ENCODE results near the gene CUL3. TPM values are rescaled to one million over a fixed set of nuclear protein-coding genes. Genes with fewer than 3 reads are reported as not detected.

Gene CUL3
- polyA plus RNA-seq, result 100 to 1,000 TPM in 1 of 2 donors, 10 to 100 TPM in 1; 74.8 to 159 TPM

DNA sequence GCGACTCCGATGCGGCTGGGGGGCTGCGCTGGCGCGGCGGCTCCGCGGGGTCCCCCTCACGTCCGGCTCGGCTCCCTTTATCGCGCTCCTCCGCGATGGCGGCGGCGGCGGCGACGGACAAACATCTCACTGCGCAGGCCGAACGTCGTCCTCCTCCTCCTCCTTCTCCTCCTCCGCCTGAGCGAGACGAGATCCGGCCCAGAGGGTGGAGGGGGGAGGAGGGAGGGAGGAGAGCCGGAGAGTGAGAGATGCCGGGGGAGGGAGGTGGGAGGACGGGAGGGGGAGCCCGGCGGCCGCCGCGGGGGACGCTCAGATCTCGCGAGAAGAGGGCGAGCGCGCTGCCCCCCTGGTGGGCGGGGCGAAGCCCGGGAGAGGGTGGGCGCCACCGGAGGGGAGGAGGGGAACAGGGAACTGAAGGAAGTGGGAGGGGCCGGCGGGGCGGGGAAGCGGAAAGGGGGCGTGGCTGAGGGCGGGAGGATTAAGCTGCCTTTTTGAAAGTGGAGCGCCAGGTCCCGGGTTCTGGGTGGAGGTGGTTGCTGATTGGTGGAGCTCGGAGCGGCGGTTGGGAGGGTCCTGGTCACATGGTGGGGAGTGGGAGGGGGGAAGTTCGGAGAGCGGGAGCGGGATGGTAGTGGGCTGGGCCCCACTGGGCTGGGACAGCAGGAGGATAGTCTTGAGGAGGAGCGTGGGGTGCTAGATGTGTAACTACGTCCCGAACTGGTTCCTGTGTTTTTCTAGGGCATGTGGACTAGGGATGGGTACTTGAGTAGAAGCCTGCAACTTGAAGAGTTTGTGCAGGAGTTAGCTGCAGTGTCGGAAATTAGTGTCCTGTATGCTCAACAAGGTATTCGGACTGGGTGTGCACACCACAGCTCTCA is at the start of gene CUL3:
Gene CUL3, minus strand, starts transcription at position 153 of the 878 bp plus-strand sequence. CDS start 354 bp downstream, outside the sequence.
- Histone ChIP-seq H3K4me3 (ENCODE audit: low read depth in 1 of 2, low read length in 2 of 2) (peak within 1 kb of the TSS; percentile 69 to 99), H3K27ac (ENCODE audit: low read depth in 2 of 2, low read length in 1 of 2) (peak within 1 kb of the TSS; percentile 99 to 100), H3K36me3 (ENCODE audit: control insufficient read depth in 2 of 2, insufficient read depth in 2 of 2, low read length in 1 of 2) (peaks cover 0 to 3% of the 10 kb centered on the region in 2 donors), H3K27me3 (ENCODE audit: control insufficient read depth in 1 of 2, insufficient read depth in 2 of 2, low read length in 2 of 2) (no peaks in the 10 kb centered on the region), H3K4me1 (ENCODE audit: control insufficient read depth in 2 of 2, insufficient read depth in 2 of 2, low read length in 1 of 2) (no peaks in the 10 kb centered on the region), H3K9me3 (ENCODE audit: control insufficient read depth in 2 of 2, insufficient read depth in 1 of 2, low read depth in 1 of 2, low read length in 1 of 2) (no peaks in the 10 kb centered on the region)
- 1% methylated on average over 61 to 68 of the region's 68 CpGs for WGBS, 2 donors

DNA sequence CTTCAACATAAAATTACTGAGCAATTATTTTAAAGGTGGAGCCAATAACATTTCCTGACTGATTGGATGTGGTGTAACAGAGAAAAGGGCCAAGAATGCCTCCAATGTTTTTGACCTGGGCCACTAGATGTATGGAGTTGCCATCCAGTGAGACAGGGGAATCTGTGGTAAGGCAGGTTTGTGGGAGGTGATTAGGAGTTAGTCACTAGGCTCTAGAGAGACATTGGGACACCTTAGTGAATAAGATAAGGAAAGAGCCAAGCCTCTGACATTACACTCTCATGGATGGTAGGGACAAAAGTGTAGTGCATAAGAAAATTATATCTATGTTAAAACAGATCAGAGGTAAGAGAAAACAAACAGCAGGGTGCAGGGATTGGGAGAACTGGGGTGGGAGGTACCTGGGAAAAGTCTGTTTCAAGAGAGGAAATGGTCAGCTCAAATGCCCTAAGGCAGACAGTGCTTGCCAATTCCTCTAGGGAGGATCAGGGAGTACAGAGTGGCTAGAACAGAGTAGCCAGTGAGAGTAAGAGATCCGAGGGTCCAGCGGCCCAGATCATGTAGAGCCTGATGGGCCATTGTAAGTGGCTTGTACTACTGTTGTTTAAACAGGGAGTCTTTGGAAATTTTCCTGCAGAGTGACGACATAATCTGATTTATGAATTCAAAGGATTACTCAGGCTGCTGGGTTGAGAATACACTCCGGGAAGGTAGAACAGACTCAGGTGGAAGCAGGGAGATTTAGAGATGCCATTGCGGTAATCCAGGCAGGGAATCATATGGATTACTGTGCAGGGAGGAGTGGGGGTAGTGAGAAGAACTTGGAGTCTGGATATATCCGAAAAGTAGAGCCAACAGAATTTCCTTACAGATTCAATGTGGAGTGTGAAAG is 45.7 kb upstream of the CUL3 start:
- Histone ChIP-seq H3K4me1 (ENCODE audit: control insufficient read depth in 2 of 2, insufficient read depth in 2 of 2, low read length in 1 of 2) (no peaks in the 10 kb centered on the region), H3K9me3 (ENCODE audit: control insufficient read depth in 2 of 2, insufficient read depth in 1 of 2, low read depth in 1 of 2, low read length in 1 of 2) (no peaks in the 10 kb centered on the region), H3K27me3 (ENCODE audit: control insufficient read depth in 1 of 2, insufficient read depth in 2 of 2, low read length in 2 of 2) (no peaks in the 10 kb centered on the region), H3K4me3 (ENCODE audit: low read depth in 1 of 2, low read length in 2 of 2) (no peak overlapping the region), H3K36me3 (ENCODE audit: control insufficient read depth in 2 of 2, insufficient read depth in 2 of 2, low read length in 1 of 2) (no peaks in the 10 kb centered on the region), H3K27ac (ENCODE audit: low read depth in 2 of 2, low read length in 1 of 2) (no peak overlapping the region)
- 67 to 74% methylated on average over 6 of the region's 6 CpGs for WGBS, 2 donors

- 93 to 94% methylated on average over 3 of the region's 3 CpGs for WGBS, 2 donors
- Histone ChIP-seq H3K4me3 (ENCODE audit: low read depth in 1 of 2, low read length in 2 of 2) (no peak overlapping the region), H3K27me3 (ENCODE audit: control insufficient read depth in 1 of 2, insufficient read depth in 2 of 2, low read length in 2 of 2) (no peaks in the 10 kb centered on the region), H3K27ac (ENCODE audit: low read depth in 2 of 2, low read length in 1 of 2) (no peak overlapping the region), H3K4me1 (ENCODE audit: control insufficient read depth in 2 of 2, insufficient read depth in 2 of 2, low read length in 1 of 2) (no peaks in the 10 kb centered on the region), H3K9me3 (ENCODE audit: control insufficient read depth in 2 of 2, insufficient read depth in 1 of 2, low read depth in 1 of 2, low read length in 1 of 2) (no peaks in the 10 kb centered on the region), H3K36me3 (ENCODE audit: control insufficient read depth in 2 of 2, insufficient read depth in 2 of 2, low read length in 1 of 2) (no peaks in the 10 kb centered on the region)
These were observed 43.3 kb upstream of the CUL3 start for GRCh38 chr2:224628416-224628815.

GRCh38 chr2:224626735-224627134 is 41.6 kb upstream of the CUL3 start:
- WGBS, 2 donors, result 76 to 78% methylated on average over 4 of the region's 4 CpGs

DNA sequence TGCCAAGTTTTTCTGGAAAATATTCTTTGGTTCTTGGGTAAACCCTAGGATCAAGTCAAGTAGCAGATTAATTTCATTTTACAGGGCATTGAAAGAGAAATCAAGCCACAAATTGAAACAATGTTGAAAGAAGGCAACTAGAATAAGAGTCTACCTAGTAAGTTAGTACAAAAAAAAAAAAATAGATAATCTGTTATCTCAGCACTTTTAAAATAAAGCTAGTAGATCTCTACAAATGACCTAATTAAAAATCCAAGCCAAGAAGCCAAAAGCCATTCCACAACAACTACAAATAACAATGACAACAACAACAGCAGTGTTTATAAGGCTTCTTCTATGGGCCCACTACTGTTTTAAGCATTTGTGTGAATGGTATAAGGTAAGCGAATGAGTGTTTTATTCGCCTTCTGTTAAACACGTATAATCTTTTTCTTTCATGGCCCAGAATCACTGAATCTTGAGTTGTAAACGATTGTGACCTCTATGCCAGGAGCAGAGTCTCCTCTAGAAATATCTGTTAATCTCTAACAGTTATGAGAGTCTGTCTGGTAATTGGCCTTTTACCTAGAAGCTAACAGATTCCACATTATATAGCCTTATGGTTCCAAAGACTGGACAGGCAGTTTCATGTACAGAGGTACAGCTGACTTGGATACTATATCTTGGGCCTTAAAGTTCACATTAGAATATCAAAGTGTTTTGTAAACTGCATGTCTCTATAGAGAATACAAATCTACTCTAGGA is 28.6 kb upstream of the CUL3 start:
- Histone ChIP-seq H3K9me3 (ENCODE audit: control insufficient read depth in 2 of 2, insufficient read depth in 1 of 2, low read depth in 1 of 2, low read length in 1 of 2) (no peaks in the 10 kb centered on the region), H3K27me3 (ENCODE audit: control insufficient read depth in 1 of 2, insufficient read depth in 2 of 2, low read length in 2 of 2) (no peaks in the 10 kb centered on the region), H3K36me3 (ENCODE audit: control insufficient read depth in 2 of 2, insufficient read depth in 2 of 2, low read length in 1 of 2) (no peaks in the 10 kb centered on the region), H3K4me1 (ENCODE audit: control insufficient read depth in 2 of 2, insufficient read depth in 2 of 2, low read length in 1 of 2) (no peaks in the 10 kb centered on the region), H3K4me3 (ENCODE audit: low read depth in 1 of 2, low read length in 2 of 2) (no peak overlapping the region), H3K27ac (ENCODE audit: low read depth in 2 of 2, low read length in 1 of 2) (no peak overlapping the region)
- 78 to 90% methylated on average over 4 of the region's 4 CpGs for WGBS, 2 donors

More at GRCh38 chr2:224626735-224627134, 41.6 kb upstream of the CUL3 start:
- Histone ChIP-seq H3K27me3 (ENCODE audit: control insufficient read depth in 1 of 2, insufficient read depth in 2 of 2, low read length in 2 of 2) (no peaks in the 10 kb centered on the region), H3K27ac (ENCODE audit: low read depth in 2 of 2, low read length in 1 of 2) (no peak overlapping the region), H3K9me3 (ENCODE audit: control insufficient read depth in 2 of 2, insufficient read depth in 1 of 2, low read depth in 1 of 2, low read length in 1 of 2) (no peaks in the 10 kb centered on the region), H3K36me3 (ENCODE audit: control insufficient read depth in 2 of 2, insufficient read depth in 2 of 2, low read length in 1 of 2) (no peaks in the 10 kb centered on the region), H3K4me1 (ENCODE audit: control insufficient read depth in 2 of 2, insufficient read depth in 2 of 2, low read length in 1 of 2) (no peaks in the 10 kb centered on the region), H3K4me3 (ENCODE audit: low read depth in 1 of 2, low read length in 2 of 2) (no peak overlapping the region)

DNA sequence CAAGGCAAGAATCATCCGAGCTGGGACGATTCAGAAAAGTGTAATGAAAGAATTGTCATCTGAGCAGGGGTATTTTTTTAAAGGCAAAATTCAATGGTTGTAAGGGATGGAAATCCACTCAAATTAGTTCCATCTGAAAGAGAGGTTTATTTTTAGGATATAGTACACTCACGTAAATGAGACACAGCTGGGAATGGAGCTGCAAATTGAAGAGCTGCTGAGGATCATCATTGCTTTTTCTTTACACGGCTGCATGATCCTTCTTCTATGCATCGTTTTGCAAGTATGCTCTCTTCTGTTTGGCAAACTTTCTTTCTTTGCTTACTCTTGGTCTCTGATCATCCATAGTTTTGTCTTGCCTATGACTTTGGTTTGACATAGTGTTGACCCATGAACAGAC is 27.4 kb upstream of the CUL3 start:
- H3K27me3 ChIP-seq (ENCODE audit: control insufficient read depth in 1 of 2, insufficient read depth in 2 of 2, low read length in 2 of 2), result no peaks in the 10 kb centered on the region
- H3K9me3 ChIP-seq (ENCODE audit: control insufficient read depth in 2 of 2, insufficient read depth in 1 of 2, low read depth in 1 of 2, low read length in 1 of 2), result no peaks in the 10 kb centered on the region
- H3K36me3 ChIP-seq (ENCODE audit: control insufficient read depth in 2 of 2, insufficient read depth in 2 of 2, low read length in 1 of 2), result no peaks in the 10 kb centered on the region
- WGBS, 2 donors, result 81 to 86% methylated on average over 5 of the region's 5 CpGs
- no peak overlapping the region for H3K4me3 ChIP-seq (ENCODE audit: low read depth in 1 of 2, low read length in 2 of 2)
- H3K27ac ChIP-seq (ENCODE audit: low read depth in 2 of 2, low read length in 1 of 2), result no peak overlapping the region
- H3K4me1 ChIP-seq (ENCODE audit: control insufficient read depth in 2 of 2, insufficient read depth in 2 of 2, low read length in 1 of 2), result no peaks in the 10 kb centered on the region

DNA sequence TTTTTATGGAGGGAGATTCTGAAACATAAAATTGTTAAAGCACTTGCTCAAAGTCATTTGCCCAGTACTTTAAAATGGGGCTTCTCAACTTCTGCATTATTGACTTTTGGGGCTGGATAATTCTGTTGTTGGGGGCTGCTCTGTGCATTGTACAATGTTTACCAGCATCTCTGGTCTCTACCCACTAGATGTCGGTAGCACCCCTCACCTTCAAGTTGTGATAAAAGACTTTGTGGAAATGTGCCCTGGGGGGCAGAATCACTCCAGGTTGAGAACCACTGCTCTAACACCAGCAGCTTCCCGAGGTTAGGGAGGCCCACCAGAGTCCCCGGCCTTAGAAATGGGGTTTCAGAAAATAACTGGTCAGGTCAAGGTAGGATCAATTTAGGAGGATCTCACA is 26.8 kb upstream of the CUL3 start:
- Histone ChIP-seq H3K27ac (ENCODE audit: low read depth in 2 of 2, low read length in 1 of 2) (no peak overlapping the region), H3K9me3 (ENCODE audit: control insufficient read depth in 2 of 2, insufficient read depth in 1 of 2, low read depth in 1 of 2, low read length in 1 of 2) (no peaks in the 10 kb centered on the region), H3K4me1 (ENCODE audit: control insufficient read depth in 2 of 2, insufficient read depth in 2 of 2, low read length in 1 of 2) (no peaks in the 10 kb centered on the region), H3K36me3 (ENCODE audit: control insufficient read depth in 2 of 2, insufficient read depth in 2 of 2, low read length in 1 of 2) (no peaks in the 10 kb centered on the region), H3K27me3 (ENCODE audit: control insufficient read depth in 1 of 2, insufficient read depth in 2 of 2, low read length in 2 of 2) (no peaks in the 10 kb centered on the region), H3K4me3 (ENCODE audit: low read depth in 1 of 2, low read length in 2 of 2) (no peak overlapping the region)
- 79 to 80% methylated on average over 3 of the region's 3 CpGs for WGBS, 2 donors

- Histone ChIP-seq H3K4me3 (ENCODE audit: low read depth in 1 of 2, low read length in 2 of 2) (no peak overlapping the region), H3K27me3 (ENCODE audit: control insufficient read depth in 1 of 2, insufficient read depth in 2 of 2, low read length in 2 of 2) (no peaks in the 10 kb centered on the region), H3K4me1 (ENCODE audit: control insufficient read depth in 2 of 2, insufficient read depth in 2 of 2, low read length in 1 of 2) (no peaks in the 10 kb centered on the region), H3K27ac (ENCODE audit: low read depth in 2 of 2, low read length in 1 of 2) (no peak overlapping the region), H3K36me3 (ENCODE audit: control insufficient read depth in 2 of 2, insufficient read depth in 2 of 2, low read length in 1 of 2) (no peaks in the 10 kb centered on the region), H3K9me3 (ENCODE audit: control insufficient read depth in 2 of 2, insufficient read depth in 1 of 2, low read depth in 1 of 2, low read length in 1 of 2) (peaks cover 5 to 6% of the 10 kb centered on the region in 2 donors)
- WGBS, 2 donors, result 45 to 50% methylated on average over 3 of the region's 3 CpGs
These were observed 22.9 kb upstream of the CUL3 start for GRCh38 chr2:224608104-224608503.

All from esophagus (tissue), 2 donors.